Muscle layer of duodenum (tissue), 2 donors: ENCODE data around the gene CHRNG.
"Not testable (repeated sequence)": the region's sequence is repeated elsewhere in the genome, so short reads cannot be mapped to it uniquely, and the experiment has no call there.

Experiments
- H3K27ac ChIP-seq: one replicate; pipeline ENCODE4 v1.7.0; 2013; ENCODE audit warnings: mild to moderate bottlenecking, low read length
- H3K27me3 ChIP-seq: one replicate; pipeline ENCODE4 v1.7.0; 2013; ENCODE audit warnings: low read depth, mild to moderate bottlenecking, control low read depth, low read length
- H3K36me3 ChIP-seq, 2 donors: one replicate each; pipeline ENCODE4 v1.7.0; 2013; ENCODE audit warnings: low read length in 2 of 2, control low read depth in 1 of 2, mild to moderate bottlenecking in 1 of 2; ENCODE audit not compliant: insufficient read depth in 2 of 2, control insufficient read depth in 1 of 2
- H3K4me1 ChIP-seq, 2 donors: one replicate each; pipeline ENCODE4 v1.7.0; 2013; ENCODE audit warnings: low read length in 2 of 2, mild to moderate bottlenecking in 2 of 2, control low read depth in 1 of 2, moderate library complexity in 1 of 2; ENCODE audit not compliant: insufficient read depth in 2 of 2, control insufficient read depth in 1 of 2
- H3K4me3 ChIP-seq, 2 donors: one replicate each; pipeline ENCODE4 v1.7.0; 2013; ENCODE audit warnings: low read length in 2 of 2, low read depth in 1 of 2, mild to moderate bottlenecking in 1 of 2
- H3K9me3 ChIP-seq, 2 donors: one replicate each; pipeline ENCODE4 v1.7.0; 2013; ENCODE audit warnings: low read length in 2 of 2, control low read depth in 1 of 2, mild to moderate bottlenecking in 1 of 2; ENCODE audit not compliant: control insufficient read depth in 1 of 2
- donor health status: healthy.

CHRNG gene

DNA sequence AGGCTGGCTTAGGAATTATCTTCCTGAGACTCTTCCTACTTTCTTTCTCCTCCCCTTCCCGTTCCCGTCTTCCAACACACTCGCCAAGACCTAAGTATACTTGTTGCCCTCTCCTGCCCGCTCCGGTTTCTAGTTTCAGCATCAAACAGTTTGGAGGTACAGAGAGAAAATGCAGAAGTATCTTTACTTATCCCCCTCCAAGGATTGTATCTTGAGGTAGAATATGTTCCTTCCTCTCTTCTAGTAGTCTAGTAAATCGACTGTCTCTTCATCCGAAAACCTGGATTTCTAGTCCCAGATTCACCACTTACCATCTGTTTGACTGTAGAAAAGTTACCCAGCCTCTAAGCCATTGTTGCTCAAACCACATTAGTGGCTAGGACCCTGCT is 11.8 kb downstream of the CHRNG start:
- H3K27ac ChIP-seq: peak overlapping the region; percentile 92
- H3K9me3 ChIP-seq: no peaks in the 10 kb centered on the region
- H3K4me1 ChIP-seq: peaks cover 0 to 23% of the 10 kb centered on the region in 2 donors
- peaks cover 4 to 6% of the 10 kb centered on the region in 2 donors for H3K36me3 ChIP-seq
- no peaks in the 10 kb centered on the region for H3K27me3 ChIP-seq
- H3K4me3 ChIP-seq: peak overlapping the region; percentile 87 to 88

DNA sequence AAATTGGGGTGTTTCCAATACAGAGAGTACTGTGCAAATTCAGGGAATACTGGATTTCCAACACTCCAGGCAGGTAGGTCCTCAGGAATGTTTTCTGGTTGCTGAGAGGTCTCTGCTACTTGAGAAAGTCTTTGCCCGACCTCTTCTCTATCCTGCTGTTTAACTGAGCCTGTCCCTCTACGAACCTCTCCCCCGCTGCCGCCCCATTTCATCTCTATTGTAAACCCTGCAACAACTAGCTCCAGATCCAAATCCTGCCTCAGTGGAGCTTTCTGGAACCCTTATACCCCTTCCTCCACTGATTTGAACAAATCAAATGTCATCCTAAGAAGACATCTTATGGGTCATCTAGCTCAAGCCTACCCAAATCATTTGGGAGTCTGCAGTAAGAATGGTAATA is 12.3 kb downstream of the CHRNG start:
- H3K4me1 ChIP-seq: peaks cover 0 to 23% of the 10 kb centered on the region in 2 donors

DNA sequence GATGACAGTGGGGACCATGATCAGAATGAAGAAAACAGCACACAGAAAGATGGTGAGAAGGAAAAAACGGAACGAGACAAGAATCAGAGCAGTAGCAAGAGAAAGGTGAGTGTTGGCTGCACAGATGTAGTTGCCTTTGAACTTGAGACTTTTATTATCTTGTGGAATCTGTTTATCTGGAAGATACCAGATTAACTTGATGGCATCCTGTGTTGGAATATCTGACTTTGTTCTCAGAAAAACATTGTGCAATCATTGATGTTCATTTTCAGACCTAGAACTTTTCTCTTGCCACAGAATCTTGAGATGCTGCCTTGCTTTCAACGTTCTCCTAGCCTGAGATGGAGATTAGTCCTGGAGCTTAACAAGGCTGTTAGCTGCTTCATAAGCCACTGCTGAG is 16.9 kb downstream of the CHRNG start:
- Histone ChIP-seq H3K36me3 (peaks cover 29 to 38% of the 10 kb centered on the region in 2 donors), H3K4me3 (no peak overlapping the region), H3K4me1 (peaks cover 0 to 14% of the 10 kb centered on the region in 2 donors), H3K27ac (no peak overlapping the region), H3K9me3 (no peaks in the 10 kb centered on the region), H3K27me3 (no peaks in the 10 kb centered on the region)

More for the DNA sequence above, 12.3 kb downstream of the CHRNG start:
- Histone ChIP-seq H3K36me3 (peaks cover 10 to 11% of the 10 kb centered on the region in 2 donors), H3K27ac (no peak overlapping the region), H3K27me3 (no peaks in the 10 kb centered on the region), H3K4me3 (peak overlapping the region; percentile 87 to 88), H3K9me3 (no peaks in the 10 kb centered on the region)

DNA sequence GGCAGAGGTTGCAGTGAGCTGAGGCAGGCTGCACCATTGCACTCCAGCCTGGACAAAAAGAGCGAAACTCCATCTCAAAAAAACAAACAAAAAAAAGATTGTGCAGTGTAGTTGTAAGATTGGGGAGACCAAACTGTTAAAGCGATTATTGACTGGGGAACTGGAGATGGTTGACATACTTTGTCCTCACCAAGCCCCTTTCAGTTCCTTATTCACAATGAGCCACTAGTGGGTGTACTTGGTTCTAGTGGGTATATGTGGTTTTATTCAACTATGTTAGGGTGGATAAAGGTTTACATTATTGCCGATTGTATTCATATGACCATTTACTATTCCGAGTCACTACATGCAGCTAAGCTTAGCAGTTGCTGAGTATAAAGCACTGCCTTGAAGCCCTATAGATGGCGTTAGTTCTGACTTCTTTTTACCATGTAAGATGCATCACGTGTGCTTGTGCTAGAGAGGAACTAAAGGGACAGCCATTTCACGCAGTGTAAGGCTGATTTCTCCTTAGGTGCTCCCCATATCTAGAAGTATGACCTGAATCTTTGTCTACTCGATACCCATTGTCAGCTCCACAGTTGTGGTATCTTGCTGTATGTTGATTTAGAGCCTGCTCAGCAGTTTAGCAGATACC is 23.1 kb downstream of the CHRNG start:
- Histone ChIP-seq H3K27ac (no peak overlapping the region), H3K4me3 (no peak overlapping the region), H3K27me3 (no peaks in the 10 kb centered on the region), H3K9me3 (no peaks in the 10 kb centered on the region), H3K4me1 (no peaks in the 10 kb centered on the region), H3K36me3 (peaks cover 51 to 77% of the 10 kb centered on the region in 2 donors)

DNA sequence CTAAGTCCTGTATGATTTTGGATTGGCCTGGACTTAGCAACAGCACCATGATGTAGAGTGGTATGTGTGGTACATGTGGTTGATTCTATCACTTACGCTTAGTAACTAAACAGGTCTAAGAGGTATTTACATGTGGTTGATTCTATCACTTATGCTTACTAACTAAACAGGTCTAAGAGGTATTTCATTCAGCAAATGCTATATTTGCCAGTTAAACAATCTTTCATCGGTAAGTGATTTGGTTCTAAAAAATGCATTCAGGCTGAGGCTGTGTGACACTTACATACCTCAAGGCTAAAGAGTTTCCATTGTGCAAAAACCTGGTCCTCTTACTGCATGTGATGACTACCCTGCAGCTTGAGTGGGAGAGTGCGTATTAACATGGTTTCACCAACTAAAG is 24.1 kb downstream of the CHRNG start:
- Histone ChIP-seq H3K4me3 (no peak overlapping the region), H3K4me1 (no peaks in the 10 kb centered on the region), H3K36me3 (peaks cover 56 to 83% of the 10 kb centered on the region in 2 donors), H3K27ac (no peak overlapping the region), H3K27me3 (no peaks in the 10 kb centered on the region), H3K9me3 (no peaks in the 10 kb centered on the region)

DNA sequence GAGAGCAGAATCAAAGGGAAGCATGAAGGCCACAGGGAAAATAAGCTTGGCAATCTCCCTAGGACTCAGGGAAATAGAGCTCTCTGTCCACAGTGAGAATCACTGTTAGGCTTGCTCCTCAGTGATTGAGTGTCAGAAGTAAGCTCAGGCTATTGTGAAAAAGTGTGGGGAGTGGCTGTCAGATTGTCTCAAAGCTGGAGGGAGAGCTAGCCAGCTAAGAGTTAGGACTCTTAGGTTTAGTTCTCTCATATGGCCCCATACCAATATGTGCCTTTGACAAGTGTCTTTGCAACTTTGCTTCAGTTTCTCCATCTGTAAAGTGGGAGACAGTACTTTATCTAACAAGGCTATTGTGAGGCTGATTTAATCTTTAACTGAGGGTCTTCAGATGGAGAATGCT is 28.2 kb downstream of the CHRNG start:
- H3K4me1 ChIP-seq: peaks cover 0 to 3% of the 10 kb centered on the region in 2 donors
- no peak overlapping the region for H3K4me3 ChIP-seq
- H3K27ac ChIP-seq: no peak overlapping the region
- no peaks in the 10 kb centered on the region for H3K27me3 ChIP-seq
- H3K9me3 ChIP-seq: no peaks in the 10 kb centered on the region
- H3K36me3 ChIP-seq: peaks cover 65 to 88% of the 10 kb centered on the region in 2 donors

DNA sequence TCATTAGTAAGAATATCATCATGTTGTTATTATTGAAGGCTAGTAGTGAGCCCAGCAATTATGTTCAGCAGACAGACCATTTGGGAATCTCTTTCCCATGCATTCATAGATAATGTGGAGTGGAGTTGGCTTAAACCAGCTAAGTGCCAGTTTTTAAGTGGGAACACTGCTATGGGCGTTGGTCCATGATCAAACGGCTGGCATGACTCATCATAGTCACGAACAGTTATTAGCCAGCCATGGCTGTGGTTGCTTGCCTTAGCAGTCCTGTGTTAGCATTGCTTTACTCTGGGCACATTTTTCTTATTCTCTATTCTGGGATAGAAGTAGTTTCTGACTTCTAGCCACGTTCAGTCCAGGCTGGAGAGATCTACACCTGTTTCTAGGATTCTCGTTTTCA is 28.7 kb downstream of the CHRNG start:
- peaks cover 0 to 3% of the 10 kb centered on the region in 2 donors for H3K4me1 ChIP-seq
- H3K36me3 ChIP-seq: peaks cover 60 to 88% of the 10 kb centered on the region in 2 donors
- no peak overlapping the region for H3K4me3 ChIP-seq
- H3K27ac ChIP-seq: no peak overlapping the region
- H3K27me3 ChIP-seq: no peaks in the 10 kb centered on the region
- H3K9me3 ChIP-seq: no peaks in the 10 kb centered on the region

DNA sequence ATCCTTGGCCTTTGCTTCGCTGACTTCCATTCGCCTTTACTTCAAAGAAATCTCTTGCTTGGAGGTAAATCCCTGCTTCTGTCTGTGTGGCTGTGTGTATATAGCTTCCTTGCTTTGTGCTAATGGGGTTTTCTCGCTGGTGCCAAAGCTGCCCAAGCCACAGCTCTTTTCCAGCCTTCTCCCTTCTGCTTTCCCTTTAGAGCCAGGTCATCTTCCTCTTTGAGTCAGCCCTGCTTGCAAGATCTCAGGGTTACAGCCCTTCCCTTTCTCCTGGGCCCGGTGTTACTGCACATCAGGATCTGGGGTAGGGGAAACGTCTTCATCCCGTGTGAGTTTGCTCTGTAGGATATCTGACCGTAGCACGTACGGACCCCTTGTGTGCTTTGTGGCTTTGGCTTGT is 30.0 kb downstream of the CHRNG start:
- no peaks in the 10 kb centered on the region for H3K27me3 ChIP-seq
- H3K27ac ChIP-seq: no peak overlapping the region
- no peak overlapping the region for H3K4me3 ChIP-seq
- H3K36me3 ChIP-seq: peaks cover 60 to 91% of the 10 kb centered on the region in 2 donors
- H3K4me1 ChIP-seq: peaks cover 0 to 3% of the 10 kb centered on the region in 2 donors
- H3K9me3 ChIP-seq: no peaks in the 10 kb centered on the region

DNA sequence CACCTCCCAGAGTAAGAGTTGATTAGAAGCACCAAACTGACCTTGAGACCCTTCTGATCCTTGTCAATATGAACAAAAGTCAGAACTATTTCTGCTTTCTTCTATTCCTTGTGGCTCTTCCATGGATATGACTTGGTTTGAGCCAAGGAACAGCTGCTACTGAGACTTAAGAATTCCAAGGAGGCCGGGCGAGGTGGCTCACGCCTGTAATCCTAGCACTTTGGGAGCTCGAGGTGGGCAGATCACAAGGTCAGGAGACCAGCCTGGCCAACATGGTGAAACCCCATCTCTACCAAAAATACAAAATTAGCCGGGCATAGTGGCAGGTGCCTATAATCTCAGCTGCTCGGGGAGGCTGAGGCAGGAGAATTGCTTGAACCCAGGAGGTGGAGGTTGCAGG is 31.0 kb downstream of the CHRNG start:
- peaks cover 57 to 87% of the 10 kb centered on the region in 2 donors for H3K36me3 ChIP-seq
- H3K9me3 ChIP-seq, H3K27ac ChIP-seq, H3K27me3 ChIP-seq, H3K4me1 ChIP-seq, H3K4me3 ChIP-seq: not testable (repeated sequence)

DNA sequence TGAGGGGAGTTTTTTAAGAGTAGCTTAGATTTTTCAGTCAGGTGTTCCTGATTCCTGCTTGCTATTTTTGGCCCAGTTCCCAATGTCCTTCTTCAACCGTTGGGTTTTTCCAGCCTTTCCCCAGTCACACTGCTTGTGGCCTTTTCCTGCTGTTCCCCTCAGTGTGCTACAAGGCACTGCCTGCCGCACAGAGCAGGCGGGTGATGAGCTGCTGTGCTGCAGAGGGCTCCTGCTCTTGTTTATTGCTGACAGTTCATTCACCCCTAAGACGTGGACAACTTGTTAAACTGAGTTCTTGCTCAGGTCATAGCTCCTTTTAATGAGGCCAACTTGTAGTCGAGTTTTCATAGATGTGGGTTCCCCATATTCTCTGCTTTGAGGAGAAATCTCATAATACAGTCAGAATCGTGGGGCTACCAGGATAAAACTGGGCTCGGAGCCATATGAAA is 31.6 kb downstream of the CHRNG start:
- Histone ChIP-seq H3K9me3 (no peaks in the 10 kb centered on the region), H3K36me3 (peaks cover 55 to 84% of the 10 kb centered on the region in 2 donors), H3K27ac (no peak overlapping the region), H3K27me3 (no peaks in the 10 kb centered on the region), H3K4me3 (no peak overlapping the region), H3K4me1 (peaks cover 0 to 3% of the 10 kb centered on the region in 2 donors)

DNA sequence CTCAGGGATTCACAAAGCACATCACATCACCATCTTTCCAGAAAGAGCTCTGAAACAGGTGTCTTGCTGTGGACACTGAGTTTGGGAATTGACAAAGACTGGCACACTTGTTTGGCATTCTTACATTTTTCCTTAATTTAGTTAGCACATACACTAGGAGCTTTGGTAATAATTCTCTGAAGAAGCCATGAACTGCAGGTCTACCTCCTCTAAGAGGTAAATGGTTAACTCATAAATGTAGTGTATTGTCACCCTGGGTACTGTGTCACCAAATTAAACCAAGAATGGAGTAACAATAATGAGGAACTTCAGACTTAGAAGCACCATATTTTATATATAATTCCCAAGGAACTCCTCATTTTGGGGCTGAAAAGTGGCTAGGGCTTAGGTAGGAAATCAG is 33.5 kb downstream of the CHRNG start:
- H3K27me3 ChIP-seq: no peaks in the 10 kb centered on the region
- no peak overlapping the region for H3K27ac ChIP-seq
- peaks cover 36 to 73% of the 10 kb centered on the region in 2 donors for H3K36me3 ChIP-seq
- H3K4me3 ChIP-seq: no peak overlapping the region
- no peaks in the 10 kb centered on the region for H3K9me3 ChIP-seq
- peaks cover 0 to 3% of the 10 kb centered on the region in 2 donors for H3K4me1 ChIP-seq
